Stimulated activated CD8-positive, alpha-beta memory T cell treated with anti-CD3 and anti-CD28 coated beads, Interleukin-7, amount 100 ng/mL, for 1 hour (primary cell): ENCODE measurements around the gene SMPX.

Experiments used
- DNase-seq, 2 donors: peaks; one replicate each; pipeline ENCODE4 v3.0.0-alpha.2; 2020; ENCODE audit warnings: low read depth in 2 of 2

The SMPX gene

DNA sequence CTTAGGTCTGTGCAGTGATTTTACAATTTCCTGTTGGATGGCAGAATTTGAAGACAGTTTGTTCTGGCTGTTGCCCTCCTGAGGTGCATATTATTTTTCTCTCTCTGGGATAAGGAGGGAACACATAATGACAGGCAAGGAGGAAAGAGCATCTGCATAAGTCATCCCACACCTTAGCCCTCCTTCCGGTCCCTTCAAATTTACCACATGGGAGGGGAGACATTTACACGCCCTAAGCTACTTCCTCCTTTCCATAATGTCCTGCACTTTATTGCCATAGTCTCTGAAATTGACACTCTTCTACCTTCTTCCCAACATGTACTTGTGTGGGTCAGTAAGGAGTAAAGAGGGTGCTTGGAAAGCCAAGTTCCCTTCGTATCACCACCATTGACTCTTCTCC is 13.9 kb downstream of the SMPX start:
- no peak for DNase-seq

DNA sequence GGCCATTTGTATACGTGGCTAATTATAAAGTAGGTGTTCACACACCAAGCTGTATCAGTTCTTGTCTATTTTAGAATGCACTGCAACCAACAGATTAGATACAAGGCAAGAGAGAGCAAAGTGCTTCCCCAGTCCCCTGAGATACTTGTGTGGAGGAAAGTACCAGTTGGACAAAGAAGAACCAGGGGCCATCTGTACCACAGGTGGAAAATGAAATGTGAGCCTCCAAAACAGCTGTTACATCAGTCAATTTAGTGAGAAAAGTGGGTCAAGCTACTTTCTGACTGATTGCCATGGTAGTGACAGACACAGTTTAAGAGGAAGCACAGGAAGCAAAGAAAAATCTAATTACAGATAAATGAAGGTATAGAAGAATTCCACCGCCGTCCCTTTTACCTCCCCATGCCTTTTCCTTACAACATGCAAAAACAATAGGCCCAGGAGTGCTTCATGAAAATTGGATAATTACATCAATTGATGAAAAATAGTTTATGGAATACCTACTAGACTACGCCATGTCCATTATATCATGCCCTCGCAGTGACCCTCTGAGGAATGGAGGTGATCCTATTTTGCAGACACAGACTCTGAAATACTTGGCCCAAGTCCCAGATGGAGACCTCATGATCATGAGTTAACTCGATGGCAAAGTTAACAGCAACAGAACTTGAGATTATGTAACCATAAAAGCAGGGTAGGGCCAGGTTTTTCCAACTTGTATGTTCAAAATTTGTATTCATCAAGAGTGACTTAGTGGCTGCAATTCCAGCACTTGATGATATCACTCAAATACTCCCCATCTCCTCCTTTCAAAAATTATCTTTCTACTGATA is 15.8 kb downstream of the SMPX start:
- no peak for DNase-seq

DNA sequence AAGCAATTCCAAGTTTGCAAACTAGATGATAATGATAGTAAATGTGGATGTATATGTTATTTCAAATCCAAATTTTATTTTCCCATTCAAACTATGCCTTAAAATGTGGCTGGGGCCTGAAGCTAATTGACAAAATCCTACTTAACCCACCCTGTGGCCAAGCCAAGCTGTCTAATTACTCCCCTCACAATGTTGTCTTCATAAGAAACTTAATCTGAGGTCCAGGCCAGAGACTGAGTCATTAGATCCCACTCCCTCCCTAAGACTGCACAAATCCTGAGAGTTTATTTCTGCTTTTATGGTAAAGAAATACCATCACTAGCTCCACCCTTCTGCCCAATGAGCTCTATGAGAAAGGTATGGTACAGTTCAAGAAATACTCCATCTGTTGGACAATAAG is 16.6 kb downstream of the SMPX start:
- DNase-seq: no peak

DNA sequence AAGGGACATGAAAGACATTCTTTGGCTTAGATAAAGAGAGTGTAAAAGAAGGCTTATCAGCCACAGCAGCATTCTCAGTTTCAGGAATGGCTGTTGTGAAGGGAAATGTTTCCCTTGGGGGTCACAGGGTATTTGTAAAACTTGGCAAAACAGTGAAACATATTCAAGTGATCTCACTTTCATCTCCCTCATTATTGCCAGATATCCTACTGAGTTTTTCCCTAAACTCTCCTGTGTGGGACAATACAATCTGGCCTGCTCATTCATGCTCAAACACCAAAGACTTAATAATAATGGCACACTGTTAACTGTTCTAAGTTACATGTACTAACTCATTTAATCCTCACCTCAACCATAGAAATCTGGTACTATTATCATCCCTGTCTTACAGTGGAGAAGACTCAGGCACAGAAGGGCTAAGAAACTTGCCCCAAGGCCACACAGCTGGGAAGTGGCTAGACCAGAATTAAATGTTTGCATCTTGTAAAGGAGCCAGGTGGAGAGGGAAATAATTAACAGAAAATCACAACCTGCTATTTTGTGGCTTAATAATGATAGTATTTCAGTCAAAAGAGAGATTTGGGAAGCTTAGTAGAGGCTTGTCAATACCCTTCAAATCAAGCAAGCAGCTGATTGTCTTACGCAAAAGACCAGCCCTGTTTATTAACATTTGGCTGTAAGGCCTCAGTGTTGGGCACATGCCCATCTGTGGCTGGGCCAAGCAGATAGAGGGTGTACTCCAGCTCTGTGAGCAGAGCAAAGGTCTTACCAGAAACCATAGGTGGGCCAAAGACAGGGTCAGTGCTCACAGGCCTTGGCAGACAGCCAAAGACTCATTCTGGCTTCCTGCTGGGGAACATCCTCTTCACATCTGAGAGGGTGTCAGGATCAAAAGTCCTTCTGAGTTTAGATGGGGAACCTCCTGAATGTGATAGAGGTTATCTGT is 17.3 kb downstream of the SMPX start:
- no peak for DNase-seq

DNA sequence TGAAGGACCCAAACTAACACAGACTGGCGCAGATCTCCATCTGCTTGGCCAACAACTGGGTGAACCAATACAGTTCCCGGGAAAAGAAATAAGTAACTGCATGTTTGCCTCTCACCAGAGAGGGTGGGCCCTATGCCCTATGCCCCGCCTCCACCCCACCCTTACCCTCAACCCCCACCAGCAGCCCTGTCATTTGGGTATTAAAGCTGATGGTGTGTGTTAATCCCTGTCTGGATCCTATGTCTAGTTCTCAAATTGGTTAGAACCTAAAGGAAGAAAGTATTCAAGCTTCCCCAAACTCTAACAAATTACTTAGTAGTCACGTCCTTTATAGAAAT is 19.0 kb downstream of the SMPX start:
- no peak for DNase-seq

DNA sequence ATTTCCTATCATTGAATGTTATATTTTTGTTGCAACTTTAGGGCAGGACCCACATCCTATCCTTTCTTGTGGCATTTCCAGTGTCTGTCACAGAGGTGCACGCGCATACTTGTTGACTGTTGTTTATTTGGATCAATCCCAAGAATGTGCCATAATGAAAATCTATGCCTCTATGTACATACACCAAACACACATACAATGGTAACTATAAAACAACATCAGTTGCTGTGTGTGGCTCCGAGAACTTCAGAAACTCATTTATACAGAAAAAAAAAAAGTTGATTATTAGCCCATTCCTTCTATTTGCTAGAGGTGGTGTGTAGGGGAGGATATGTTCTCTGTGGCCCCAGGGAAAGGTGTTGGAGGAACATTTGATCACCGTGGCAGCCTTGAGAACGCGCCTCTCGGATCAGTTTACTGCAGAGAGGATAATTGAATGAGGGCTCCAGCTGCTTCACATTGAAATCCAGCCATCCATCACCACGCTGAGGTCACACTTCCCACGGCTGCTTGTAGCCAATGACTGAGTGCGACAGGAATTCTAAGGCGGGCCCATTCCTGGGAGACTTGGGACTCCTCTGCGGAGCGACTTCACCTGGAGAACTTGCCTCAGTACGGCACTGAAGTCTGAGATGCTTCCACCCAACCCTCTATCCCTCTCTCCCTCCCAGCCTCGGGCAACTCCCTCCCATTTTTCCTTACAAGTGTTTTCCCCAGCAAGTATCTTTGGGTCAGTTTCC is 19.5 kb downstream of the SMPX start:
- no peak for DNase-seq

DNA sequence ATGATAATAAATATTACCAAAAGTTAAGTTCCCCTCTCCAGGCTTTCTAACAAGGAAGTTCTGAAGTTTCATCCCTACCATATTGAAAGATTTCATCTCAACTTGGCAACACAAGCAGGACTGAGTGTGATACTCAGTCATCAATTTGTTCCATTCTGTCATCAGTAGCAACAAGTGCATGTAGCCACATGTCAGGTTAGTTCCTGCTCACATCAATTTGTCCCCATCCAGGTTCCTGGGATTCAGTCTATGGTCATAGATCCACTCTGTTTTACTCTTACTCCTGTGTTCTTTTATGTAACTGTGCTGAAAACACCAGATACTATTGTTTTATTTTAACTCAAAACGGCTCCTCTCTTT is 22.2 kb downstream of the SMPX start:
- no peak for DNase-seq

DNA sequence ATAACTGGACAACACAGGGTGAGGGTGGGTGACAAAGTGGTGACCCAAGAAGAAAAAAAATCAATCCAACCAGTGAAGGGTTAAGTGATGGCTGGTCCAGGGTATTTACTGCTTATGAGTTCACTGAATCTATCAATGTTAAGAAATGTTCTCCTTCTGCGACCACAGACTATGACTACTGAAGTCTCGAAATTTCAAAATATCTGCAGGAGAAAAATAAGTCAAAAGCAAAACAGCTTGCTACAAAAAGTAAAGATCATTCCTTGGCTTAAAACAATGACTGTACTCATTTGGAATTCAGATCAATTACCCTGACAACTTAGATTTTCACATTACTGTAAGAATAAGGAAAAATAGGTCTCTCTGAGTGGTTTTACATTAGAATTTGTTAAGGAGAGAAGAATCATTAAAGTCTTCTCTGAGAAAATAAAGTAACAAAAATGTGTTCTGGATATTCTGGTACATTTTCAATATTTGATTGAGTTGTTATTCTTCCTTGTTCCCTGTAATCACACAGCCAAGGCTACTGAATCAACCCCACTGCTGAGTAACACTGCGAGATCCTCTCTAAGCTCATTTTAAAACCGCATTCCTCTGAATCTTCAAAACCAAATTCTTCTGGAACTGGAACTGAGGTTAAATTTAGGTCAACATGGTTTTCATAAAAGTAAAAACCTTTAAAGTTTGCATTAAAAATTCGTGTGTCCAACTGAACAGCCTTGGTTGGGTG is 22.7 kb downstream of the SMPX start:
- DNase-seq: no peak

DNA sequence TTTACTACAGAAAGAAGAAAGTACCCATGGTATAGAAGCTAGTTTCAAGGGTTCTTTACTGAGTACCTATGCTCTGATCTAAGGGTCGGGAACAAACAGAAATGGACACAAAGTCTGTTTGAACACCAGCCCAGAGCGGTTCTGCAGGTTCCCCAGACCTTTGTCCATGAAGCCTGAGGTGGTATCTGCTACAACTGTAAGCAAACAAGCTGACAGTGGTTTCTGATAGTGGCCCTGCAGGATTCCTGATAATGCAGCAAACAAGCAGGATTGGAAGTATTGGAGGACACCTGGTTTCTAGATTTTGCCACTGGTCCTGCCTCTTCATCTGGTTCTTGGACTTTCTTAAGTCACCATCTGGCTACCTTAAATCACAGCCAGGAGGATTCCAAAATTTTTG is 23.7 kb downstream of the SMPX start:
- no peak for DNase-seq

DNA sequence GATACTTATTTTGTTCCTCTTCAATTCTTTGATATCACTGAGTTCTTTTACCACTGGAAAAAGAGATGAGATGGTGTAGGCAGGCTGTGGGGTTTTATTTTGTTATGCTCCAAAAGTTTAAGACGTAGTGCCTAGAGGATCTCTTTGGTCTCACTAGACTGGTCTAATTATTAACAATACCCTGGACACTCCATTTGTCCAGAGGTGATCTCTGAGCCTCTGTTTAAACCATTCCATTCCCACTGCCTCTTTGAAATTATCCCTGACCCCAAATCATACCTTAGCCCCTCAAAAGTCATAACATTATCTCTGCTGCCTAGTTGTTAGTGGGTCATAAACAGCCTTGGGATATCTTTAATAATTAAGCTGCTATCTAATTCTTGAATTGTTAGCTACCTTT is 24.2 kb downstream of the SMPX start:
- DNase-seq: no peak

DNA sequence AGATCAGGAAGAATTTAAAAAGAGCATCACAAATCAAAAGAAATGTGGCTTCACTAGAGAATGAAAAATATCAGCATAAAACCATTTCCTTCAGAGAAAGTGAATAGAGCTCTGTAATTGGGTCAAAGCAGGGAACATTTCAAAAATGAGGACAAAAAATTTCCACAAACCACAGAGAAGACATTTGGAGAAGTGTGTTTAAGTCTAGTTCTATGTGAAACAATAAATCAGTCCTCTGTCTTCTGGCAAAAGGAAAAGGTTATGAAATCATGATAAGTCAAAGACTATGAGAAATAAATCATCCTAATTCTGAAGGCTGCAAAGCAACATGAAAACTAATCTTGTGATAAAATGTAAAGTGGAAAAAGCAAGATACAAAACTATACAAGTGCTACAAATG is 27.9 kb downstream of the SMPX start:
- DNase-seq: no peak

DNA sequence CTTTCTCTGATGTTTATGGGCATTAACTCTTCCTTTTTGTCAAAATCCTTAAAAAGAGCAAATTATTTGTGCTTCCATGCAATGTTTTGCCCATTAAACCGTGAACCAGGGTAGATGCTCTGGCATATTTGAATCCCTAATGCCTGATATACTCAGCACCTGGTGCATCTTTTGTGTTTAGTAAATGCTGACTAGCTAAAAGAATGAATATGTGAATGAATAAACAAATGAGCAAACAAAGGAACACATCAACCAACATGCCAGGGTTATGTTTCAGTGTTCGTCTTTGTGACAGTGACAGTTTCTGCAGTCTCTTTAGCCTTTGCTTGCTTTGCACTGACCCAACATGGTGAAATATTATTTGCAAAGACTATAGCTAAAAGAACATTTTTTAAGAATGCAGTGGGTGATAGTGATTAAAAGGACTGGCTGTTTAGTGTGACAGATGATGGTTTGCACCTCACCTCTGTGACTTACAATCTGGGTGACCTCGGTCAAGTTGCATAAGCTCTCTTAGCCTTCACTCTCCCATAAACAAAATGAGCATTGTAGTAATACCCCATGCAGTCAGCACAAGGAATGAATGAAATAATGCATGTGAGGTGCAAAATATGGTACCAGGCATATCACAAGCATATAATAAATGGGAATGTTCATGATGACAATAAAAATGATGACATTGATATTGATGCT is 29.5 kb downstream of the SMPX start:
- no peak for DNase-seq

DNA sequence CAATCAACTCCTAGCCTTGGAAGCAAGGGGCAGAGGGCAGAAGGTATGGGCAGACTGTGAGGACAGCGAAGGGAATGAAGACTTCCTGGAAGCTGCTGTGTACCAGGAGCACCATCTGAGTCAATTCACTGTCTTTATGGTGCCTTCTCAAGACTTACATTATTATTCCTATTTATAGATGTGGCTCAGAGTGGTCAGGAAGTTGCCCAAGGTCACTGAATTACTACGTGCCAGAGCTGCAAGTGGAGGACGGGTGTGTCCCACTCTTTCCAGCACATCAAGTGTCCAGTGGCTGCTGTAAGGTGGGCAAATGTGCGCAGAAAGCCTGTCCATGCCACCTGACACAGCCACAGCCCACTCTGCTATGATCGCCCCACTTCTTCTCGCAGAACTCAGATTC is 32.0 kb downstream of the SMPX start:
- no peak for DNase-seq

DNA sequence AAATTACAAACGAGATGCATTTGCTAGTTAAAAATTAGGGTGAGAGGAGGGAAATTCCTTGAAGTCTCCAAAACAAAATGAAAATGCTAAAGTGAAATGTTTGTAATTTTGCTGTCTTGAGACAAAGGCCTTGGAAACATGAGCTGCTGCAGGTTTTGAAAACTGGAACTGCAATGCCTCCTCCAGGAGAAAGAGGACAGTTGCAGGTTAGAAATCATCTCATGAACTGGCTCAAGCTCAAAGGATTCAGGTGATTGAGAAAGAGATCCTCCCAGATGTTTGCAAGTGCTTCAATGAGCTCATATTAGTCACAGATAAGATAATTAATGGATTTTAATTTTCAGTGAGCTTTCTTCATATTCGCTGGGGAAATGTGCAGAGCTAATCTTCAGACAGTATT is 32.4 kb downstream of the SMPX start:
- DNase-seq: no peak

DNA sequence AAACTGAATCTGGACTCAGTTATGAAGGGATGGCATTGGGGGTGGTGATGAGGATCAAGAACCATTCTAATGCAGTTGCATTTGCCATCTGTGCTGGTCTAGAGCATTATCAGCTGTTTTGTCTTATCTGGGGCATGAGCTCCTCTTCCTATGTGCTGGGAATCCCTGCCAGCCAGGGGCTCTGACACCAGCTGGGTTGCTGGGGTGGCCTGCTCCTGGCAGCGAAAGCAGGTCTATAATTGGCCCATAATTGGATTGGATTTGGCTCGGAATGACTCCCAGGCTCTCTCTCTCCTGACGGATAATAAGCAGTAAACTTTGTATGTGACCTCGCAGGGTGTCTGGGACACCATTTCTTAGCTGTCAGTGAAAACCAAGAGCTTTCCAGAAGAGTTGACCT is 34.1 kb downstream of the SMPX start:
- no peak for DNase-seq

DNA sequence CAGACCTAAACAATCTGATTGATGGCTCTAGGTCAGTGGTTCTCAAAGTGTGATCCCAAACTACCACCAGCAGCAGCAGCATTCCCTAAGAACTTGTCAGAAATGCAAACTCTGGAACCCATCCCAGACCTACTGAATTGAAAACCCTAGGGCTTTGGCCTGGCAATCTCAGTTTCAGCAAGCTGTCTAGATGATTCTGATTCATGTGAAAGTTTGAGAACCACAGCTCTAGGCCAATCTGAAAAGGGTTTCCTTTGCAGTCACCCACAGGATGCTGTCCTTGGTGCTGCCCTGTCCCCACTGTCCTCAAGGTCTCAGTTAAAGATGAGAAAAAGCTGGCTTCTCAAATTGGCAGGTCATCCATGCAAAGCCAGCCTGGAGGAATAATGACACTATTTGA is 34.8 kb downstream of the SMPX start:
- DNase-seq: no peak

DNA sequence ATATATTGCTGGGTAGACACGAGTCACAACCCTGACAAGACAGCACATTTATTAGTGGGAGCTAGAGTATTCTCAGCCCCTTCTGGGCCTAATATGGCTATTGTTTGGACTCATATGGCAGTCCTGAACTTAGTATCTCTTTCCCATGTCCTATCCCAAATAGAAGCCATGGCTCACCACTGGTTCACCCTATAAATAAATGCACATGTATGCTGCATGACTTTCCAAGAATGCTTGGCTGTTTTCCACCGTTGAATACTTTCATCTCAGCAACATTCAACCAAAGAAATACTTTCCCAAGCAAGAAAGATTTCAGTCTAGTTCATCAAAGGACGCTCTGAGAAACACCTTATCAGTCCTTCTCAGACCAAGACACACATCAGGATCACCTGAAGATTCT is 36.7 kb downstream of the SMPX start:
- no peak for DNase-seq

DNA sequence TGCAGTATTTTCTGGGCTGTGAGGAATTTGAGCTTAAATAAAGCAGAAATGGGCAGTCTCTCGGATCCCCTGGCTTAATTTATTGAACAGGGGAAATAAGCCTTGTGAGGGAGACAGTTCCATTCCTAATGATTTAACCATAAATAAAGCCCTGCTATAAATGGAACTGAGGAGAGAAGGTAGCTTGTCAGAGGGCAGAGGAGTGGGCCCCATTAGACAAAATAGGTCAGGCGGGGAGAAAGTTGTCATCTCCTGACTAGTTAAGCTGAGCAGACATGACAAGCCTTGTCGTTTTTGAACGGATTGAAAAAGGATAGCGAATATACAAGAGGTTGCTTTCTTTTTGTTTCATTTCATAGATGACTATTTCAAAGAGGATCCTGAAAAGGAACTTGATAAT is 39.3 kb downstream of the SMPX start:
- no peak for DNase-seq

DNA sequence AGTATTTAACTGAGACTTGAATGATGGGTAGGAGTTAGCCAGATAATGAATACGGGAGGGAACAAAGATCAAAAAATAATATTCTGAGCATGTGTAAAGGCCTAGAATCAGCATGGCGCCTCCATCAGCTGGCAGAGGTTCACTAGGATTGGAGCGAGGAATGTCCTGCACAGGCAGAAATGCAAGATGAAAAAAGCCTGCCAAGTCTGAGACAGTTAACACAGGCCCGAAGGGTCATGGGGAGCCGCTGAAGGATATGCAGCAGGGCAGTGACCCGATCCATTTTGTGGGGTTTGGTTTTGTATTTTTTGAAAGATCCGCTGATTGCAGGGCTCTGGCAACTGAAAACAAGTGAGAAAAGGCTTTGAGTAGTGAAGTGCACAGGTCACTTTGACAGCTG is 40.1 kb downstream of the SMPX start:
- no peak for DNase-seq

DNA sequence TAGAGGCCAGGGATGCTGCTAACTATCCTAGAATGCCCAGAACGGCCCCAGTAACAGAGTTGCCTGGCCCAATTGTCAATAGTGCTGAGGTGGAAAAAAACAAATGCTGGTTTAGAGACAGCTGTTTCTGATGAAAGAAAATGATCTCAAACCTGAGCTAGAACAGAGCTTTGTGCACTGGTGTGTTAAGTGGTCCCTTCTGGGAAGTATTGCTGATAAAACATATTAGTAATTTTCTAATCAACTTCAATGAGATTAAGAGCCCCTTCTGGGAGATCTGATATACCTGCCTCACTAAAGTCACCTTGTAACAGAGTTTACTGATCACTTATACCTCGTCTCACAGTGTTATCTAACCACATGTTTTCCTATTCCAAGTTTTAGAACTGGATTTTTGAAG is 42.1 kb downstream of the SMPX start:
- no peak for DNase-seq

DNA sequence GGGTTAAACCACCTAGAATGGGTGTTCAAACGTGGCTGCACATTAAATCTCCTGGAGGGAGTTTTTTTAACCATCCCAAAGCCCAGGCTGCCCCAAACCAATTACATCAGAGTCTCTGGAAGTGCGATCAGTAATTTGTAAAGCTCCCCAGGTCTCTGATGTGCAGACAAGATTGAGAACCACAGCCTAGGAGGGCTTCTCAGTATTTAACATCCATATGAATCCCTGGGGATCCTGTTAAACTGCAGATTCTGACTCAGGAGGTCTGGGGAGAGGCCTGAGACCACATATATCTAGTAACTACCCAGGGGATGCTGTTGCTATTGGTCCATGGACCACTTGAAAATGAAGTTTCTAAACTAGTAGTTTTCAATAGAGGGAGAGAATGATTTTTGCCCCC is 42.6 kb downstream of the SMPX start:
- DNase-seq: no peak
